Dermis microvascular lymphatic vessel endothelial cell (primary cell): ENCODE data around the gene ANXA6. TPM values are rescaled to one million over a fixed set of nuclear protein-coding genes. Genes with fewer than 3 reads are reported as not detected.

Experiments
- total RNA-seq: library from RNA; depleted of rRNA; stranded (reverse); fragments of >200 nt; gene quantifications from 2 replicates; pipeline ENCODE4 v1.2.1, GENCODE V29; 2014

The ANXA6 gene
- total RNA-seq, 1 donor from 2014 or later: 68.2 TPM

Other genes with a start within 250 kb of the ANXA6 start
- gene GPX3, start 137.2 kb downstream of the ANXA6 start, total RNA-seq: 8.6 and 15.7 TPM in 2 replicates
- gene TNIP1, start 76.7 kb downstream of the ANXA6 start, total RNA-seq: 69.1 and 93.1 TPM in 2 replicates
- gene CCDC69, start 66.3 kb upstream of the ANXA6 start, total RNA-seq: 3.4 and 3.5 TPM in 2 replicates
- 9.2 and 14.7 TPM in 2 replicates for gene GM2A, start 95.4 kb upstream of the ANXA6 start, total RNA-seq
- gene SLC36A3, start 146.0 kb upstream of the ANXA6 start, total RNA-seq: not detected in 2 replicates
- not detected in 2 replicates for gene SLC36A2, start 189.8 kb upstream of the ANXA6 start, total RNA-seq